ENCODE data around the gene TMEM87B. TPM values are rescaled to one million over a fixed set of nuclear protein-coding genes. Genes with fewer than 3 reads are reported as not detected.

Gene TMEM87B
- polyA plus RNA-seq, 2 donors, result 9.1 to 10.1 TPM

- Histone ChIP-seq H3K36me3 (ENCODE audit: control insufficient read depth in 2 of 2, insufficient read depth in 2 of 2, low read length in 1 of 2) (no peaks in the 10 kb centered on the region), H3K27ac (ENCODE audit: low read depth in 2 of 2, low read length in 1 of 2) (no peak overlapping the region), H3K27me3 (ENCODE audit: control insufficient read depth in 1 of 2, insufficient read depth in 2 of 2, low read length in 2 of 2) (no peaks in the 10 kb centered on the region), H3K4me3 (ENCODE audit: low read depth in 1 of 2, low read length in 2 of 2) (no peak overlapping the region), H3K4me1 (ENCODE audit: control insufficient read depth in 2 of 2, insufficient read depth in 2 of 2, low read length in 1 of 2) (no peaks in the 10 kb centered on the region), H3K9me3 (ENCODE audit: control insufficient read depth in 2 of 2, insufficient read depth in 1 of 2, low read depth in 1 of 2, low read length in 1 of 2) (no peaks in the 10 kb centered on the region)
- WGBS, 2 donors, result 90 to 95% methylated on average over 5 of the region's 5 CpGs
Measured at GRCh38 chr2:112143150-112143549, 88.1 kb downstream of the TMEM87B start.

- no peaks in the 10 kb centered on the region for H3K36me3 ChIP-seq (ENCODE audit: control insufficient read depth in 2 of 2, insufficient read depth in 2 of 2, low read length in 1 of 2)
- no peak overlapping the region for H3K27ac ChIP-seq (ENCODE audit: low read depth in 2 of 2, low read length in 1 of 2)
- H3K27me3 ChIP-seq (ENCODE audit: control insufficient read depth in 1 of 2, insufficient read depth in 2 of 2, low read length in 2 of 2), result no peaks in the 10 kb centered on the region
- H3K9me3 ChIP-seq (ENCODE audit: control insufficient read depth in 2 of 2, insufficient read depth in 1 of 2, low read depth in 1 of 2, low read length in 1 of 2), result no peaks in the 10 kb centered on the region
- no peak overlapping the region for H3K4me3 ChIP-seq (ENCODE audit: low read depth in 1 of 2, low read length in 2 of 2)
- H3K4me1 ChIP-seq (ENCODE audit: control insufficient read depth in 2 of 2, insufficient read depth in 2 of 2, low read length in 1 of 2), result no peaks in the 10 kb centered on the region
- 87 to 89% methylated on average over 6 of the region's 6 CpGs for WGBS, 2 donors
Measured at GRCh38 chr2:112144966-112145365, 89.9 kb downstream of the TMEM87B start.

GRCh38 chr2:112147382-112148168, 92.5 kb downstream of the TMEM87B start:
- H3K9me3 ChIP-seq (ENCODE audit: control insufficient read depth in 2 of 2, insufficient read depth in 1 of 2, low read depth in 1 of 2, low read length in 1 of 2), result no peaks in the 10 kb centered on the region
- H3K4me1 ChIP-seq (ENCODE audit: control insufficient read depth in 2 of 2, insufficient read depth in 2 of 2, low read length in 1 of 2), result no peaks in the 10 kb centered on the region
- H3K27ac ChIP-seq (ENCODE audit: low read depth in 2 of 2, low read length in 1 of 2), result no peak overlapping the region
- H3K4me3 ChIP-seq (ENCODE audit: low read depth in 1 of 2, low read length in 2 of 2), result no peak overlapping the region
- no peaks in the 10 kb centered on the region for H3K27me3 ChIP-seq (ENCODE audit: control insufficient read depth in 1 of 2, insufficient read depth in 2 of 2, low read length in 2 of 2)
- H3K36me3 ChIP-seq (ENCODE audit: control insufficient read depth in 2 of 2, insufficient read depth in 2 of 2, low read length in 1 of 2), result no peaks in the 10 kb centered on the region
- WGBS, 2 donors, result 88 to 89% methylated on average over 17 of the region's 17 CpGs

GRCh38 chr2:112148477-112148876, 93.4 kb downstream of the TMEM87B start:
- H3K27ac ChIP-seq (ENCODE audit: low read depth in 2 of 2, low read length in 1 of 2), result no peak overlapping the region
- H3K4me3 ChIP-seq (ENCODE audit: low read depth in 1 of 2, low read length in 2 of 2), result no peak overlapping the region
- no peaks in the 10 kb centered on the region for H3K27me3 ChIP-seq (ENCODE audit: control insufficient read depth in 1 of 2, insufficient read depth in 2 of 2, low read length in 2 of 2)
- WGBS, 2 donors, result 62 to 71% methylated on average over 2 of the region's 2 CpGs
- no peaks in the 10 kb centered on the region for H3K4me1 ChIP-seq (ENCODE audit: control insufficient read depth in 2 of 2, insufficient read depth in 2 of 2, low read length in 1 of 2)
- H3K9me3 ChIP-seq (ENCODE audit: control insufficient read depth in 2 of 2, insufficient read depth in 1 of 2, low read depth in 1 of 2, low read length in 1 of 2), result no peaks in the 10 kb centered on the region
- H3K36me3 ChIP-seq (ENCODE audit: control insufficient read depth in 2 of 2, insufficient read depth in 2 of 2, low read length in 1 of 2), result no peaks in the 10 kb centered on the region

GRCh38 chr2:112149194-112149593, 94.1 kb downstream of the TMEM87B start:
- Histone ChIP-seq H3K36me3 (ENCODE audit: control insufficient read depth in 2 of 2, insufficient read depth in 2 of 2, low read length in 1 of 2) (no peaks in the 10 kb centered on the region), H3K4me1 (ENCODE audit: control insufficient read depth in 2 of 2, insufficient read depth in 2 of 2, low read length in 1 of 2) (no peaks in the 10 kb centered on the region), H3K27ac (ENCODE audit: low read depth in 2 of 2, low read length in 1 of 2) (no peak overlapping the region), H3K27me3 (ENCODE audit: control insufficient read depth in 1 of 2, insufficient read depth in 2 of 2, low read length in 2 of 2) (no peaks in the 10 kb centered on the region), H3K9me3 (ENCODE audit: control insufficient read depth in 2 of 2, insufficient read depth in 1 of 2, low read depth in 1 of 2, low read length in 1 of 2) (no peaks in the 10 kb centered on the region), H3K4me3 (ENCODE audit: low read depth in 1 of 2, low read length in 2 of 2) (no peak overlapping the region)
- WGBS, 2 donors, result 80 to 91% methylated on average over 5 of the region's 5 CpGs

- no peaks in the 10 kb centered on the region for H3K36me3 ChIP-seq (ENCODE audit: control insufficient read depth in 2 of 2, insufficient read depth in 2 of 2, low read length in 1 of 2)
- WGBS, 2 donors, result 76 to 78% methylated on average over 7 of the region's 7 CpGs
- no peak overlapping the region for H3K27ac ChIP-seq (ENCODE audit: low read depth in 2 of 2, low read length in 1 of 2)
- H3K9me3 ChIP-seq (ENCODE audit: control insufficient read depth in 2 of 2, insufficient read depth in 1 of 2, low read depth in 1 of 2, low read length in 1 of 2), result no peaks in the 10 kb centered on the region
- no peaks in the 10 kb centered on the region for H3K4me1 ChIP-seq (ENCODE audit: control insufficient read depth in 2 of 2, insufficient read depth in 2 of 2, low read length in 1 of 2)
- H3K4me3 ChIP-seq (ENCODE audit: low read depth in 1 of 2, low read length in 2 of 2), result no peak overlapping the region
- no peaks in the 10 kb centered on the region for H3K27me3 ChIP-seq (ENCODE audit: control insufficient read depth in 1 of 2, insufficient read depth in 2 of 2, low read length in 2 of 2)
Measured at GRCh38 chr2:112149866-112150435, 94.9 kb downstream of the TMEM87B start.

GRCh38 chr2:112150447-112150846, 95.4 kb downstream of the TMEM87B start:
- H3K4me3 ChIP-seq (ENCODE audit: low read depth in 1 of 2, low read length in 2 of 2), result no peak overlapping the region
- no peaks in the 10 kb centered on the region for H3K36me3 ChIP-seq (ENCODE audit: control insufficient read depth in 2 of 2, insufficient read depth in 2 of 2, low read length in 1 of 2)
- H3K27ac ChIP-seq (ENCODE audit: low read depth in 2 of 2, low read length in 1 of 2), result no peak overlapping the region
- no peaks in the 10 kb centered on the region for H3K9me3 ChIP-seq (ENCODE audit: control insufficient read depth in 2 of 2, insufficient read depth in 1 of 2, low read depth in 1 of 2, low read length in 1 of 2)
- WGBS, 2 donors, result 64 to 72% methylated on average over 5 of the region's 5 CpGs
- H3K27me3 ChIP-seq (ENCODE audit: control insufficient read depth in 1 of 2, insufficient read depth in 2 of 2, low read length in 2 of 2), result no peaks in the 10 kb centered on the region
- H3K4me1 ChIP-seq (ENCODE audit: control insufficient read depth in 2 of 2, insufficient read depth in 2 of 2, low read length in 1 of 2), result no peaks in the 10 kb centered on the region

GRCh38 chr2:112150851-112151250, 95.8 kb downstream of the TMEM87B start:
- Histone ChIP-seq H3K27me3 (ENCODE audit: control insufficient read depth in 1 of 2, insufficient read depth in 2 of 2, low read length in 2 of 2) (no peaks in the 10 kb centered on the region), H3K9me3 (ENCODE audit: control insufficient read depth in 2 of 2, insufficient read depth in 1 of 2, low read depth in 1 of 2, low read length in 1 of 2) (no peaks in the 10 kb centered on the region), H3K4me1 (ENCODE audit: control insufficient read depth in 2 of 2, insufficient read depth in 2 of 2, low read length in 1 of 2) (no peaks in the 10 kb centered on the region), H3K27ac (ENCODE audit: low read depth in 2 of 2, low read length in 1 of 2) (no peak overlapping the region), H3K4me3 (ENCODE audit: low read depth in 1 of 2, low read length in 2 of 2) (no peak overlapping the region), H3K36me3 (ENCODE audit: control insufficient read depth in 2 of 2, insufficient read depth in 2 of 2, low read length in 1 of 2) (no peaks in the 10 kb centered on the region)
- WGBS, 2 donors, result 84 to 89% methylated on average over 11 of the region's 11 CpGs

GRCh38 chr2:112151271-112151670, 96.2 kb downstream of the TMEM87B start:
- Histone ChIP-seq H3K27me3 (ENCODE audit: control insufficient read depth in 1 of 2, insufficient read depth in 2 of 2, low read length in 2 of 2) (no peaks in the 10 kb centered on the region), H3K36me3 (ENCODE audit: control insufficient read depth in 2 of 2, insufficient read depth in 2 of 2, low read length in 1 of 2) (no peaks in the 10 kb centered on the region), H3K9me3 (ENCODE audit: control insufficient read depth in 2 of 2, insufficient read depth in 1 of 2, low read depth in 1 of 2, low read length in 1 of 2) (no peaks in the 10 kb centered on the region), H3K4me1 (ENCODE audit: control insufficient read depth in 2 of 2, insufficient read depth in 2 of 2, low read length in 1 of 2) (no peaks in the 10 kb centered on the region), H3K4me3 (ENCODE audit: low read depth in 1 of 2, low read length in 2 of 2) (no peak overlapping the region), H3K27ac (ENCODE audit: low read depth in 2 of 2, low read length in 1 of 2) (no peak overlapping the region)
- 91 to 95% methylated on average over 5 of the region's 5 CpGs for WGBS, 2 donors

Measured in esophagus (tissue), 2 donors.